Measurements from ENCODE around the gene CLEC16A.

CLEC16A gene

GRCh38 chr16:11151885-11152629 is 207.7 kb downstream of the CLEC16A start:
- H3K9me3 Mint-ChIP-seq: peaks cover 2% of the 10 kb centered on the region
- peaks cover 23% of the 10 kb centered on the region for H3K4me1 Mint-ChIP-seq (ENCODE audit: low read depth)
- H3K4me3 Mint-ChIP-seq: no peak overlapping the region
- no peaks in the 10 kb centered on the region for H3K27me3 Mint-ChIP-seq
- no peak for DNase-seq
- H3K27ac Mint-ChIP-seq: no peak overlapping the region
- peaks cover 21% of the 10 kb centered on the region for H3K36me3 Mint-ChIP-seq (ENCODE audit: low read depth)

- peaks cover 2% of the 10 kb centered on the region for H3K9me3 Mint-ChIP-seq
- H3K36me3 Mint-ChIP-seq (ENCODE audit: low read depth): peaks cover 21% of the 10 kb centered on the region
- DNase-seq: no peak
- H3K27me3 Mint-ChIP-seq: no peaks in the 10 kb centered on the region
- H3K27ac Mint-ChIP-seq: no peak overlapping the region
- peaks cover 31% of the 10 kb centered on the region for H3K4me1 Mint-ChIP-seq (ENCODE audit: low read depth)
- H3K4me3 Mint-ChIP-seq: no peak overlapping the region
Observed at GRCh38 chr16:11152677-11153331, 208.4 kb downstream of the CLEC16A start.

- H3K4me3 Mint-ChIP-seq: no peak overlapping the region
- H3K27me3 Mint-ChIP-seq: no peaks in the 10 kb centered on the region
Observed at GRCh38 chr16:11155284-11155806, 211.0 kb downstream of the CLEC16A start.

GRCh38 chr16:11156401-11156800 is 212.0 kb downstream of the CLEC16A start:
- no peak for DNase-seq
- no peaks in the 10 kb centered on the region for H3K9me3 Mint-ChIP-seq
- no peak overlapping the region for H3K4me3 Mint-ChIP-seq
- no peaks in the 10 kb centered on the region for H3K27me3 Mint-ChIP-seq
- H3K27ac Mint-ChIP-seq: no peak overlapping the region
- H3K36me3 Mint-ChIP-seq (ENCODE audit: low read depth): peaks cover 21% of the 10 kb centered on the region
- H3K4me1 Mint-ChIP-seq (ENCODE audit: low read depth): peaks cover 61% of the 10 kb centered on the region

More at GRCh38 chr16:11155284-11155806, 211.0 kb downstream of the CLEC16A start:
- Mint-ChIP-seq H3K9me3 (peaks cover 1% of the 10 kb centered on the region), H3K27ac (peak overlapping the region; percentile 72), H3K4me1 (ENCODE audit: low read depth) (peaks cover 51% of the 10 kb centered on the region), H3K36me3 (ENCODE audit: low read depth) (peaks cover 17% of the 10 kb centered on the region)
- DNase-seq: no peak

GRCh38 chr16:11157143-11157542 is 212.8 kb downstream of the CLEC16A start:
- H3K4me3 Mint-ChIP-seq: no peak overlapping the region
- H3K36me3 Mint-ChIP-seq (ENCODE audit: low read depth): peaks cover 24% of the 10 kb centered on the region
- no peaks in the 10 kb centered on the region for H3K9me3 Mint-ChIP-seq
- H3K4me1 Mint-ChIP-seq (ENCODE audit: low read depth): peaks cover 69% of the 10 kb centered on the region
- H3K27me3 Mint-ChIP-seq: no peaks in the 10 kb centered on the region
- no peak for DNase-seq
- peak overlapping the region; percentile 33 for H3K27ac Mint-ChIP-seq

GRCh38 chr16:11158018-11158417 is 213.7 kb downstream of the CLEC16A start:
- peaks cover 73% of the 10 kb centered on the region for H3K4me1 Mint-ChIP-seq (ENCODE audit: low read depth)
- no peak overlapping the region for H3K4me3 Mint-ChIP-seq
- no peaks in the 10 kb centered on the region for H3K9me3 Mint-ChIP-seq
- DNase-seq: no peak
- no peaks in the 10 kb centered on the region for H3K27me3 Mint-ChIP-seq
- H3K36me3 Mint-ChIP-seq (ENCODE audit: low read depth): peaks cover 26% of the 10 kb centered on the region
- peak overlapping the region; percentile 72 for H3K27ac Mint-ChIP-seq

GRCh38 chr16:11159282-11159681 is 214.9 kb downstream of the CLEC16A start:
- no peaks in the 10 kb centered on the region for H3K27me3 Mint-ChIP-seq
- H3K9me3 Mint-ChIP-seq: no peaks in the 10 kb centered on the region
- H3K27ac Mint-ChIP-seq: peak overlapping the region; percentile 94
- H3K4me3 Mint-ChIP-seq: no peak overlapping the region
- H3K4me1 Mint-ChIP-seq (ENCODE audit: low read depth): peaks cover 72% of the 10 kb centered on the region
- peaks cover 30% of the 10 kb centered on the region for H3K36me3 Mint-ChIP-seq (ENCODE audit: low read depth)
- DNase-seq: no peak

- H3K9me3 Mint-ChIP-seq: no peaks in the 10 kb centered on the region
- H3K36me3 Mint-ChIP-seq (ENCODE audit: low read depth): peaks cover 34% of the 10 kb centered on the region
- DNase-seq: no peak
- H3K4me3 Mint-ChIP-seq: peak overlapping the region; percentile 11
- H3K4me1 Mint-ChIP-seq (ENCODE audit: low read depth): peaks cover 66% of the 10 kb centered on the region
- no peaks in the 10 kb centered on the region for H3K27me3 Mint-ChIP-seq
- H3K27ac Mint-ChIP-seq: peak overlapping the region; percentile 94
Observed at GRCh38 chr16:11160676-11161115, 216.3 kb downstream of the CLEC16A start.

- Mint-ChIP-seq H3K4me1 (ENCODE audit: low read depth) (peaks cover 62% of the 10 kb centered on the region), H3K9me3 (no peaks in the 10 kb centered on the region), H3K27ac (peak overlapping the region; percentile 94), H3K27me3 (no peaks in the 10 kb centered on the region), H3K36me3 (ENCODE audit: low read depth) (peaks cover 38% of the 10 kb centered on the region), H3K4me3 (no peak overlapping the region)
- DNase-seq: no peak
Observed at GRCh38 chr16:11161439-11161838, 217.1 kb downstream of the CLEC16A start.

- no peaks in the 10 kb centered on the region for H3K27me3 Mint-ChIP-seq
- peaks cover 58% of the 10 kb centered on the region for H3K4me1 Mint-ChIP-seq (ENCODE audit: low read depth)
- peak overlapping the region; percentile 94 for H3K27ac Mint-ChIP-seq
- H3K36me3 Mint-ChIP-seq (ENCODE audit: low read depth): peaks cover 43% of the 10 kb centered on the region
- H3K4me3 Mint-ChIP-seq: no peak overlapping the region
- DNase-seq: no peak
- no peaks in the 10 kb centered on the region for H3K9me3 Mint-ChIP-seq
Observed at GRCh38 chr16:11161974-11162373, 217.6 kb downstream of the CLEC16A start.

- no peak for DNase-seq
- Mint-ChIP-seq H3K9me3 (no peaks in the 10 kb centered on the region), H3K27ac (peak overlapping the region; percentile 94), H3K4me3 (no peak overlapping the region), H3K36me3 (ENCODE audit: low read depth) (peaks cover 51% of the 10 kb centered on the region), H3K4me1 (ENCODE audit: low read depth) (peaks cover 50% of the 10 kb centered on the region), H3K27me3 (no peaks in the 10 kb centered on the region)
Observed at GRCh38 chr16:11162586-11163268, 218.4 kb downstream of the CLEC16A start.

- Mint-ChIP-seq H3K27me3 (no peaks in the 10 kb centered on the region), H3K36me3 (ENCODE audit: low read depth) (peaks cover 61% of the 10 kb centered on the region), H3K9me3 (no peaks in the 10 kb centered on the region), H3K4me3 (no peak overlapping the region), H3K4me1 (ENCODE audit: low read depth) (peaks cover 44% of the 10 kb centered on the region), H3K27ac (no peak overlapping the region)
- no peak for DNase-seq
Observed at GRCh38 chr16:11163761-11164261, 219.4 kb downstream of the CLEC16A start.

- H3K27me3 Mint-ChIP-seq: no peaks in the 10 kb centered on the region
- peaks cover 64% of the 10 kb centered on the region for H3K36me3 Mint-ChIP-seq (ENCODE audit: low read depth)
- no peak overlapping the region for H3K27ac Mint-ChIP-seq
- H3K4me1 Mint-ChIP-seq (ENCODE audit: low read depth): peaks cover 39% of the 10 kb centered on the region
- H3K9me3 Mint-ChIP-seq: no peaks in the 10 kb centered on the region
- H3K4me3 Mint-ChIP-seq: no peak overlapping the region
- no peak for DNase-seq
Observed at GRCh38 chr16:11164482-11165270, 220.3 kb downstream of the CLEC16A start.

- H3K27me3 Mint-ChIP-seq: no peaks in the 10 kb centered on the region
- H3K36me3 Mint-ChIP-seq (ENCODE audit: low read depth): peaks cover 61% of the 10 kb centered on the region
- DNase-seq: no peak
- H3K4me1 Mint-ChIP-seq (ENCODE audit: low read depth): peaks cover 32% of the 10 kb centered on the region
- no peak overlapping the region for H3K27ac Mint-ChIP-seq
- H3K9me3 Mint-ChIP-seq: no peaks in the 10 kb centered on the region
- no peak overlapping the region for H3K4me3 Mint-ChIP-seq
Observed at GRCh38 chr16:11165349-11165748, 221.0 kb downstream of the CLEC16A start.

All from activated T-cell treated with anti-CD3 and anti-CD28 coated beads, Interleukin-2, amount 50 U/mL, for 24 hours (primary cell).